Activated B cell treated with CpG ODN at 0.5 μM for 24 hours (primary cell): ENCODE measurements around the gene ABCB11. TPM values are rescaled to one million over a fixed set of nuclear protein-coding genes. Genes with fewer than 3 reads are reported as not detected.
A peak's percentile ranks its signal among the peaks of the same experiment; 100 is the strongest.

ENCODE experiments used
- ATAC-seq: fragments of 200-7000 bp; cut with Tn5 transposase; one replicate; pipeline ENCODE4 v1.10.0; 2021; ENCODE audit warnings: low read depth, mild to moderate bottlenecking, moderate library complexity
- CTCF ChIA-PET: fragments of 350-600 bp; sonication (Branson Sonifier 250); formaldehyde crosslinking; loops from one replicate; lab custom pipeline; 2021; ENCODE audit warnings: antibody characterized with exemption; lab: Charles Lee
- POLR2A ChIA-PET: fragments of 350-600 bp; sonication (Branson Sonifier 250); formaldehyde crosslinking; loops from one replicate; lab custom pipeline; 2021; ENCODE audit warnings: antibody characterized with exemption; lab: Charles Lee
- DNase-seq: peaks from one replicate; pipeline ENCODE4 v3.0.0; 2022
- H3K27ac Mint-ChIP-seq: one replicate; pipeline ENCODE4 v1.8.0; 2020; ENCODE audit warnings: mixed read lengths
- H3K27me3 Mint-ChIP-seq: one replicate; pipeline ENCODE4 v1.8.0; 2021; ENCODE audit warnings: mixed read lengths
- H3K36me3 Mint-ChIP-seq: one replicate; pipeline ENCODE4 v1.8.0; 2021; ENCODE audit warnings: low read depth, mixed read lengths
- H3K4me1 Mint-ChIP-seq: one replicate; pipeline ENCODE4 v1.8.0; 2021; ENCODE audit warnings: mixed read lengths
- H3K4me3 Mint-ChIP-seq: one replicate; pipeline ENCODE4 v1.8.0; 2020; ENCODE audit warnings: mild to moderate bottlenecking, mixed read lengths
- H3K9me3 Mint-ChIP-seq: one replicate; pipeline ENCODE4 v1.8.0; 2020; ENCODE audit warnings: mixed read lengths
- intact Hi-C: fragments of 100-400 bp; cut with micrococcal nuclease; formaldehyde crosslinking; loops from one replicate; pipeline ENCODE4 v1.15.1; 2024
- total RNA-seq: library from RNA; stranded (reverse); gene quantifications from 2 replicates; pipeline ENCODE4 v1.2.3, GENCODE V29; 2022
- TF ChIP-seq, protein P1 (sequence below): fragments of 200-600 bp; IDR thresholded peaks from one replicate; pipeline ENCODE4 v1.8.0; 2022; ENCODE audit warnings: antibody characterized with exemption, mild to moderate bottlenecking

The ABCB11 gene
- total RNA-seq, 1 donor from 2014 or later = not detected

DNA sequence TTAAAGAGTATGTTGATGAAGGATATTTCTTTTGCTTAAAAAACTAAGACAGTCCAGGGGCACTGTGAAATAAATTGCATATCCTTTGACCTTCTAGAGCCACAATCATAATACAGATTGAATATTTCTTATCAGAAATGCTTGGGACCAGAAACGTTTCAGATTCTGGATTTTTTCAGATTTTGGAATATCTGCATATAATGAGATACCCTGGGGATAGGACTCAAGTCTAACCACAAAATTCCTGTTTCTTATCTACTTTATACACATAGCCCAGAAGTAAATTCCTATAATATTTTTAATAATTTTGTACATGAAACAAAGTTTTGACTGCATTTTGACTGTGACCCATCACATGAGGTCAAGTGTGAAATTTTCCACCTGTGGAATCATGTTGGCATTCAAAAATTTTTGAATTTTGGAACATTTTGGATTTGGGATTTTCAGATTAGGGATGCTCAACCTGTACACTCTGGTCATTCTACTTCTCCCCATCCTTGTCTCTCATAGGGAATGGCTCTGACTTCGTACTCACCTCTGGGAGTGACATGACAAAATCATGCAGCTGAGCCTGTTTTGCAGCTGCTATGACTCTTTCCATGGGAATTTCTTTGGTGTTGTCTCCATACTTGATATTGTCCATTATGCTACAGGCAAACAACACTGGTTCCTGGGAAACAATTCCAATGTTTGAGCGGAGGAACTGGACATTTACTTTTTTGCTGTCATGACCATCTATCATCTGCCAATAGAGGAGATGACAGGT, 104.3 kb downstream of the ABCB11 start:
- TF ChIP-seq, protein P1, sequence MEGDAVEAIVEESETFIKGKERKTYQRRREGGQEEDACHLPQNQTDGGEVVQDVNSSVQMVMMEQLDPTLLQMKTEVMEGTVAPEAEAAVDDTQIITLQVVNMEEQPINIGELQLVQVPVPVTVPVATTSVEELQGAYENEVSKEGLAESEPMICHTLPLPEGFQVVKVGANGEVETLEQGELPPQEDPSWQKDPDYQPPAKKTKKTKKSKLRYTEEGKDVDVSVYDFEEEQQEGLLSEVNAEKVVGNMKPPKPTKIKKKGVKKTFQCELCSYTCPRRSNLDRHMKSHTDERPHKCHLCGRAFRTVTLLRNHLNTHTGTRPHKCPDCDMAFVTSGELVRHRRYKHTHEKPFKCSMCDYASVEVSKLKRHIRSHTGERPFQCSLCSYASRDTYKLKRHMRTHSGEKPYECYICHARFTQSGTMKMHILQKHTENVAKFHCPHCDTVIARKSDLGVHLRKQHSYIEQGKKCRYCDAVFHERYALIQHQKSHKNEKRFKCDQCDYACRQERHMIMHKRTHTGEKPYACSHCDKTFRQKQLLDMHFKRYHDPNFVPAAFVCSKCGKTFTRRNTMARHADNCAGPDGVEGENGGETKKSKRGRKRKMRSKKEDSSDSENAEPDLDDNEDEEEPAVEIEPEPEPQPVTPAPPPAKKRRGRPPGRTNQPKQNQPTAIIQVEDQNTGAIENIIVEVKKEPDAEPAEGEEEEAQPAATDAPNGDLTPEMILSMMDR = no peak
- CTCF ChIA-PET = no interaction called here
- H3K4me1 Mint-ChIP-seq = peaks cover 17% of the 10 kb centered on the region
- H3K36me3 Mint-ChIP-seq = no peaks in the 10 kb centered on the region
- POLR2A ChIA-PET = no interaction called here
- ATAC-seq (no peak), DNase-seq (no peak)
- H3K9me3 Mint-ChIP-seq = no peaks in the 10 kb centered on the region
- no peak overlapping the region for H3K4me3 Mint-ChIP-seq
- intact Hi-C loops = loop anchor here (10.0 kb wide), 1 partner anchor 212 kb away; no protein-coding TSS in a partner anchor
- H3K27me3 Mint-ChIP-seq = peaks cover 10% of the 10 kb centered on the region
- no peak overlapping the region for H3K27ac Mint-ChIP-seq

DNA sequence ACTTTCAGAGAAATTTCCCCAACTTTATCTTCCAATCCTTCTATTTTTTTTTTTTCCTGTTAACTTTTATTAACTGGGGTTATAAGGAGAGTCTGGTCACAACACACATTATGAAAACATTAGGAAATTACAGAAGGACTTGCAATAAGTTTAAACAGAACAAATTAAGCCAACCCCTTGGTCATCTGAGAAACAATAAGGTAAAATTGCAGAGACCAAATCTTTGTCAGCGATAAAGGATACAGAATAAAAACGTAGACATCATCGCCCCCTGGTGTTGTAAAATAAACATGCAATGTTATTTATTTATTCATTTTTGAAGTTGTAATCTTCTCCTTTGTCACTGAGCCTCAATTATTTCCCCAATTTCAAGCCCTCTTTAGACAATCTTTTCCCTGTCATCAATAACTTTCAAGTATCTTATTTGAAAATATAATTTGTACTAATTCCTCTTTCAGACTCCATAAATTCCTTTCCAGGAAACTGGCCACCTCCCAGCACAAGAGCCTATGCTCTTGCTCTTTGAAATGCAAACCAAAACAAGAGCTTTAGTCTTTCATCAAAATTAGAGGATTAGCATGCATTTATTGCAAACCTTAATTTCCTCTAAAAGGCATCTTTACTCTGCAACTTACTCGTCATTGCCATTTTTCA, 110.5 kb downstream of the ABCB11 start:
- ChIA-PET POLR2A (no interaction called here), CTCF (interaction anchor here (1.1 to 2.9 kb wide), 4 partner anchors 8 to 802 kb away, joined by 3 to 23 read pairs (median 4); no protein-coding TSS in a partner anchor)
- Mint-ChIP-seq H3K4me1 (no peaks in the 10 kb centered on the region), H3K9me3 (no peaks in the 10 kb centered on the region), H3K4me3 (no peak overlapping the region), H3K27me3 (peaks cover 10% of the 10 kb centered on the region), H3K36me3 (no peaks in the 10 kb centered on the region), H3K27ac (no peak overlapping the region)
- intact Hi-C loops = loop anchor here (1.0 to 10.0 kb wide), 5 partner anchors 161 to 803 kb away; no protein-coding TSS in a partner anchor
- ATAC-seq (no peak), DNase-seq (no peak)
- TF ChIP-seq, protein P1 = peak; percentile 50

DNA sequence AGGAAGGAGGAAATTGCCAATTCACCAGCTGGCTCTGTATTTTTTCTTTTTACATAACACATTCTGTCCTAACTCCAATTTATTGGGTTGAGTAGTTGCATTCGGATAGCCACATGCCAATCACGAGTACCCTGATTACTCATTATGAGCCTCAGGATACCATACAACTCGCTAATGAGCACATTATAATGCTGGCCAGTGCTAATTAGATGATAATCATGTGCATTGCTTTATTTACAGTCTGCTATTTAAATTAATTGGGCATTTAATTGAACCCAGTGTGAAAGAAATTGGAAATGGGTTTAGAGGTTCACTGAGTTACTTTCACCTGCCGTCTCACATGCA, 114.8 kb downstream of the ABCB11 start:
- CTCF ChIA-PET = no interaction called here

DNA sequence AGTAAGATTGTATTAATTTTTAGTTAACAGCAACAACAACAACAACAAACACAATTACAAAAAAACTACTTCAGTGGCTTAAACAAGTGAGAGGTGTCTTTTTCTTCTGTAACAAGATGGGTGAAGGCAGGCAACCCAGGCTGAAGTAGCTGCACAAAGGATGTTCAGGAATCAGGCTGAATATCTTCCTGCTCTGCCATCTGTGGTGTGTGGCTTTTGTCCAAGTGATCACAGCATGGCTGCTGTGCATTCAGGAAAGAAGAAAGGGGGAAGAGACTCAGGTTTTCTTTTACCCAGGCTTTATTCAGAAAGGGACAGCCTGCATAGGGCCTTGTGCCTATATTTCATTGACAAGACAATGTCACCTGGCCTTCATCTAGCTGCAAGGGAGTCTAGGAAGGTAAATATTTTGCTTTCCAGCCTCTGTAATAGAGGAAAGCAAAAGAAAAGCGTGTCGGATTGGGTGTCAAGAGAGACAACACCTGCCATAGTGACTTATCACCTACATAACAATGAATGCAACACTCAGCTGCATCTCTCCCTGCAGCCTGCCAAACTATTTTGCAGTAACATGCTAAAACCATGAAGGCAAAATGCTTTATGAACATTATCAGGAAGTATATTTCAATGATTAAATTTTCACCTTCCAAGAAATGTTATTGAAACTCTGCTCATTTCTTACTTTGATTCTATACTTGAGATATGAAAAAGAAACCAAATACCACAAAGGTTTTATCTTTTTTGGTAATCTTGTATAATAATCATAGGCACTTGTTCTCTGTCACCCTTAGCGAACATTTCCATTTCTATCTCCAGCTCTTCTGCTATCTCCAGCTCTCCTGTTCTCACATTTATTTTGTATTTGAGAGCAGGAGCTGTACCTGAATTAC, 115.4 kb downstream of the ABCB11 start:
- no peak for ATAC-seq

More for the DNA sequence above, 114.8 kb downstream of the ABCB11 start:
- intact Hi-C loops = no loop called here
- ATAC-seq = no peak
- POLR2A ChIA-PET = no interaction called here
- Mint-ChIP-seq H3K27ac (no peak overlapping the region), H3K36me3 (no peaks in the 10 kb centered on the region), H3K9me3 (peaks cover 3% of the 10 kb centered on the region), H3K4me1 (peaks cover 5% of the 10 kb centered on the region), H3K27me3 (peaks cover 12% of the 10 kb centered on the region), H3K4me3 (no peak overlapping the region)
- TF ChIP-seq, protein P1 = no peak
- DNase-seq = no peak

More for the DNA sequence above, 115.4 kb downstream of the ABCB11 start:
- Mint-ChIP-seq H3K4me3 (no peak overlapping the region), H3K4me1 (peaks cover 5% of the 10 kb centered on the region), H3K27me3 (peaks cover 12% of the 10 kb centered on the region), H3K36me3 (no peaks in the 10 kb centered on the region), H3K9me3 (peaks cover 3% of the 10 kb centered on the region), H3K27ac (no peak overlapping the region)
- no peak for DNase-seq
- intact Hi-C loops = no loop called here
- ChIA-PET CTCF (no interaction called here), POLR2A (no interaction called here)
- TF ChIP-seq, protein P1 = no peak
